TTC549 (cell line): ENCODE results near the gene TMEM131.

Experiments
- FAIRE-seq: peaks from 2 replicates; lab custom pipeline; 2012; peaks lifted over from hg19 to GRCh38; lab: Jason Lieb, UNC

TMEM131 gene

GRCh38 chr2:97738179-97739019, 257.3 kb downstream of the TMEM131 start:
- no peak for FAIRE-seq

GRCh38 chr2:97737421-97738178, 258.1 kb downstream of the TMEM131 start:
- no peak for FAIRE-seq

GRCh38 chr2:97736608-97737330, 259.0 kb downstream of the TMEM131 start:
- no peak for FAIRE-seq

- no peak for FAIRE-seq
Measured at GRCh38 chr2:97736185-97736584, 259.6 kb downstream of the TMEM131 start.

GRCh38 chr2:97735161-97735561, 260.6 kb downstream of the TMEM131 start:
- no peak for FAIRE-seq

GRCh38 chr2:97734061-97735051, 261.4 kb downstream of the TMEM131 start:
- no peak for FAIRE-seq

GRCh38 chr2:97733341-97734035, 262.3 kb downstream of the TMEM131 start:
- no peak for FAIRE-seq

- FAIRE-seq, result no peak
Measured at GRCh38 chr2:97732436-97733340, 263.1 kb downstream of the TMEM131 start.

- FAIRE-seq, result no peak
Measured at GRCh38 chr2:97731274-97732020, 264.3 kb downstream of the TMEM131 start.

GRCh38 chr2:97730245-97730644, 265.5 kb downstream of the TMEM131 start:
- no peak for FAIRE-seq

- no peak for FAIRE-seq
Measured at GRCh38 chr2:97728091-97728731, 267.5 kb downstream of the TMEM131 start.

GRCh38 chr2:97727296-97727695, 268.5 kb downstream of the TMEM131 start:
- FAIRE-seq, result no peak

- FAIRE-seq, result no peak
Measured at GRCh38 chr2:97726261-97727064, 269.3 kb downstream of the TMEM131 start.

GRCh38 chr2:97724946-97725688, 270.6 kb downstream of the TMEM131 start:
- FAIRE-seq, result no peak

- FAIRE-seq, result no peak
Measured at GRCh38 chr2:97724501-97724900, 271.2 kb downstream of the TMEM131 start.

GRCh38 chr2:97724073-97724410, 271.7 kb downstream of the TMEM131 start:
- FAIRE-seq, result no peak
